Endometrial microvascular endothelial cells (primary cell): ENCODE results near the gene WWC1. TPM values are rescaled to one million over a fixed set of nuclear protein-coding genes. Genes with fewer than 3 reads are reported as not detected.

Experiments
- in situ Hi-C: cut with HindIII; loops from 2 replicates; pipeline ENCODE4 v1.10.0; 2017; ENCODE audit warnings: low sequenced_read_pairs, low pct_unique_long_range_greater_than_20kb; ENCODE audit errors: inconsistent ontology term
- total RNA-seq: library from RNA; depleted of rRNA; stranded (reverse); fragments of >200 nt; gene quantifications from one replicate; pipeline ENCODE4 v1.2.3, GENCODE V29; 2015; ENCODE audit errors: inconsistent ontology term

Gene WWC1
- total RNA-seq, 1 donor from 2014 or later = not detected

- in situ Hi-C loops = no loop called here
Observed at GRCh38 chr5:168455201-168455600, 163.8 kb downstream of the WWC1 start.

GRCh38 chr5:168457542-168457941, 166.1 kb downstream of the WWC1 start:
- in situ Hi-C loops = no loop called here

GRCh38 chr5:168460606-168461005, 169.2 kb downstream of the WWC1 start:
- in situ Hi-C loops = no loop called here

GRCh38 chr5:168463081-168463480, 171.6 kb downstream of the WWC1 start:
- in situ Hi-C loops = no loop called here

- in situ Hi-C loops = no loop called here
Observed at GRCh38 chr5:168464214-168464613, 172.8 kb downstream of the WWC1 start.

GRCh38 chr5:168464641-168465040, 173.2 kb downstream of the WWC1 start:
- in situ Hi-C loops = no loop called here

GRCh38 chr5:168467755-168468330, 176.4 kb downstream of the WWC1 start:
- in situ Hi-C loops = no loop called here

GRCh38 chr5:168468836-168469235, 177.4 kb downstream of the WWC1 start:
- in situ Hi-C loops = no loop called here

GRCh38 chr5:168469816-168470215, 178.4 kb downstream of the WWC1 start:
- in situ Hi-C loops = no loop called here

GRCh38 chr5:168471785-168472184, 180.3 kb downstream of the WWC1 start:
- in situ Hi-C loops = no loop called here

GRCh38 chr5:168472329-168472728, 180.9 kb downstream of the WWC1 start:
- in situ Hi-C loops = no loop called here

- in situ Hi-C loops = no loop called here
Observed at GRCh38 chr5:168474319-168474718, 182.9 kb downstream of the WWC1 start.

GRCh38 chr5:168477060-168477459, 185.6 kb downstream of the WWC1 start:
- in situ Hi-C loops = no loop called here

- in situ Hi-C loops = no loop called here
Observed at GRCh38 chr5:168479166-168479565, 187.7 kb downstream of the WWC1 start.

- in situ Hi-C loops = no loop called here
Observed at GRCh38 chr5:168480601-168481000, 189.2 kb downstream of the WWC1 start.

- in situ Hi-C loops = no loop called here
Observed at GRCh38 chr5:168481330-168481788, 189.9 kb downstream of the WWC1 start.

- in situ Hi-C loops = no loop called here
Observed at GRCh38 chr5:168482361-168482760, 190.9 kb downstream of the WWC1 start.

- in situ Hi-C loops = no loop called here
Observed at GRCh38 chr5:168486136-168486879, 194.9 kb downstream of the WWC1 start, which contains the start of gene RARS1. RARS1 (plus strand) TSS chr5:168486471; CDS start chr5:168486499, 28 bp downstream.

- in situ Hi-C loops = no loop called here
Observed at GRCh38 chr5:168489059-168489458, 197.6 kb downstream of the WWC1 start.

- in situ Hi-C loops = no loop called here
Observed at GRCh38 chr5:168494057-168494555, 202.7 kb downstream of the WWC1 start.
